Measurements from ENCODE around the gene ITGA2.
"Not testable (repeated sequence)": the region's sequence is repeated elsewhere in the genome, so short reads cannot be mapped to it uniquely, and the experiment has no call there.

Gene ITGA2

DNA sequence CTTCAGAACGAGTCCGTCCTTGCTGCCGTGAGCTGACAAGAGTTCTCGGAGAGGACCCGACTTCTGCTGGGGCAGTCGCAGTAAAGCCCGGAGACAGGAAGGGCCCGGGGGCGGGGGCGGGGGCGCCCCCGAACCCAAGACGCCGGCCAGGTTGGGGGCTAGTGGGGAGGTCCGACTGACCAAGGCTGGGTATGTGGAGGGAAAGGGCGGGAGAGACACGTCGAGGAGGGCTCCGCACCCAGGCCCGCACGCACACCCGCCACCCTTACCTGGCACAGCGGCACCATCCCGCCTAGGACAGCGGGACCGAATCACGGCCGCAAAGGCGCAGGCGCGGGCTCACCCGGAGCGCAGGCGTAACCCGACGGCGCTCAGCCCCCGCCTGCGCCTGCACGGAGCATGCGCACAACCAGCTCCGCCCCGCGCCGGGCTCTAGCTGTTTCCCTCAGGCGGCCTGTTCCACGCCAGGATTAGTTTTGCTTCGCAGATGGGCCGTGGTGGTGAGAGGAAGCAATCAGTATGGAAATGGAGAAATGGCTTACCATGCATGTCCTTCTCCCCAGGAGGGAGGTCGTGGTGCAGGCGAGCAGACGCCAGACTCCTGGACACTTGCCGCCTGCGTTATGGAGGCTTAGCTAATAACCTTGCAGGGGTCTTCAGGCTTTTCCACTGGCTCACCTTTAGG lies 120.4 kb downstream of the ITGA2 start, which contains the start of gene MOCS2:
Gene MOCS2, minus strand, starts transcription at position 315 of the 685 bp plus-strand sequence. CDS start 2,583 bp downstream, outside the sequence.
- peak; percentile 74 to 84 for DNase-seq

DNA sequence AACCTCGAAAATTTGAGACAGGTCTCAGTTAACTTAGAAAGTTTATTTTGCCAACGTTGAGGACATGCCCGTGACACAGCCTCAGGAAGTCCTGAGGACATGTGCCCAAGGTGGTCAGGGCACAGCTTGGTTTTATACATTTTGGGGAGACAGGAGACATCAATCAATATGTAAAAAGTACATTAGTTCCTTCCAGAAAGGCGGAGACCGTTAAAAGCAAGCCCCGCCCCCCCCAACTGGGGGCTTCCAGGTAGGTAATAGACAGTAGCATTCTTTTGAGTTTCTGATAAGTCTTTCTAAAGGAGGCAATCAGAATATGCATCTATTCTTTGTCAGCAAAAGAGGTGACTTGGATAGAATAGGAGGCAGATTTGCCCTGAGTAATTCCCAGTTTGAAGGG lies 121.0 kb downstream of the ITGA2 start:
- DNase-seq: no peak

DNA sequence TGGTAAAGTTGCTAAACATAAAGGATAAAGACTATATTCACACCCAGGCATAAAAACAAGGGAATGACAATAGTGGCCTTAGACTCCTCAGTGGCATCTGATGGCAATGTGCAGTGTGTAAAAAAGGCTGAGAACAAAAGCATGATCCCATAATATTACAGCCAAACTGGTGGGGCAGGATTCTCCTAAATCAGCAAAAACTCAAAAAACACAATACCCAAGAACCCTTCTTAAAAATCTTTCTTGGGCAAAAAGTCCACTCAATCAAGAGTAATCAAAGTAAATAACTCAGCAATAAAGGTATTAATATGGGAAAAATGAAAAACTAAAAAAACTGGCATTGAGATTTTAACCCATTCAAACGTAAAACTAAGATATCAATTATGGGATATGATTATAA lies 122.0 kb downstream of the ITGA2 start:
- DNase-seq: no peak

DNA sequence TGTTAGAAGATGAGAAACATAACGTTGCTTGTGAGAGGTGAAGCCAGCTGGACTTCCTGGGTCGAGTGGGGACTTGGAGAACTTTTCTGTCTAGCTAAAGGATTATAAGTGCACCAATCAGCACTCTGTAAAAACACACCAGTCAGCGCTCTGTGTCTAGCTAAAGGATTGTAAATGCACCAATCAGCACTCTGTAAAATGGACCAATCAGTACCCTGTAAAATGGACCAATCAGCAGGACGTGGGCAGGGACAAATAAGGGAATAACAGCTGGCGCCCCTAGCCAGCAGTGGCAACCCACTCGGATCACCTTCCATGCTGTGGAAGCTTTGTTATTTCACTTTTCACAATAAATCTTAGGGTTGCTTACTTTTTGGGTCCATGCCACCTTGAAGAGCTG lies 123.2 kb downstream of the ITGA2 start:
- DNase-seq: not testable (repeated sequence)

DNA sequence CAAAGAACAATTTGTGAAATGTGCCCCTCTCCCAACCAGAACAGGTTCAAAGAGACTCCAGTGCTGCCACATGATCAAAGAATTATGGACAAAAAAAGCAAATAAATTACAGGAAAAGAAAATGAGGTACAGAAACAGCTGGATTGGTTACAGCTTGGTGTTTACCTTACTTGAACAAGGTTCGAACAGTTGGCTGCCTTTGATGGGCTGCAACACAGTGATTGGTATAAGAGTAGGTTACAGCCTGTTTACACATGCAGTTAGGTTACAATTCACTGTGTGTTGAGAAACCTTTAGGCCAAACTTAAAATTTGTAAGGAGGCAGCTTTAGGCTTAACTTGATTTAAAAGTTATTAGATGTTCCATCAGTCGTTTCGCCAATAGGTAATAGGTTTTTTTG lies 123.8 kb downstream of the ITGA2 start:
- DNase-seq: no peak

DNA sequence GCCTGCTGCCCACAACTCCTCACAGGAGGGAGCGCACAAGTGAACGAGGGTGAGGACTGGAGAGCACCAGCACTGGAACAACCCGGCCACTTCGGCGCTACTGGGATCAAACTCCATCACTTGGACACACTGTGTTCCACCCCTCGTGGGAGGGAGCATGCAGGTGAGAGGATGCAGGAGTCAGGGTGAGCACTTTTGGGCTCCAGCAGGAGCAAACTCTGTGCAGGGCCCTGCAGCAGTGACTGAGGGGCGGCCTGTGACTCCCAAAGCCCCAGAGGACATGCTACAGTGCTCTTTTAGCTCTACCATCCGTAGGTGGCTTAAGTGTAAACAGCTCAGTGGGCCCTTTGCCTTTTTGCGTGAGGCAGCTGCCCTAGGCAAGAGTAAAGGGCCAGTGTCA lies 124.8 kb downstream of the ITGA2 start:
- no peak for DNase-seq

DNA sequence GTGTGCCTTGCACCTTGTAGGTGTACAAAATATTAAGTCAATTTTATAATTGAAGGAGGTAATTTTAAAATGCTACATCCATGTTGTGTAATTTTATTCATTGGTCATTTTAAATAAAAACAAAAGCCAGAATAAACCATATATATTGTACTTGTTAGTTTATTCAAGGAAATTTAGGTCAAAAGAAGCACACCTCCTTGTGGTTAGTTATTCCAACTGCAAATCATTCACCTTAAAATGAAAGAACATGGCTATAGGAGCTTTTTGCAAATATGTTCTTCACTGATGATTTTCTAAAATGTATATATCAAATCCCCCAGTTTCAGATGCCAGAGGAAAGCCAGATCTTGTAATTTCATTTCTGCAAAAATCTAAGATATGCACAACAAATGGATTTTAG lies 125.8 kb downstream of the ITGA2 start:
- peak; percentile 25 to 40 for DNase-seq

DNA sequence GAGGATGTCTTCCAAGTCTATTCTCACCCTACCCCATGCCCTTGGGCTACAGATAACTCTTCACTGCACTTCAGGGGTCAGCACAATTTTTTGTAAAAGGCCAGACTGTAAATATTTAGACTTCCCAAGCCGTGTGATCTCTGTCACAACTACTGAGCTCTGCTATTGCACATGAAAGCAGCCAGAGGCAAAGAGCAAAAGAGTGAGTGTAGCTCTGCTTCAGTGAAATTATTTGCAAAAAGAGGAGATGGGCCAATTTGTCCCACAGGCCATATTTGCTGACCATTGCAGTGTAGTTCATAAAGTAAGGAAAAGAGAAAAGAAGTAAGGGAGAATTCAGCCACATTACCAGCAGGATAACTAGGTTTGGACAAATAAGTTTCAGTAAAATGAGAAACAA lies 127.4 kb downstream of the ITGA2 start:
- DNase-seq: no peak

DNA sequence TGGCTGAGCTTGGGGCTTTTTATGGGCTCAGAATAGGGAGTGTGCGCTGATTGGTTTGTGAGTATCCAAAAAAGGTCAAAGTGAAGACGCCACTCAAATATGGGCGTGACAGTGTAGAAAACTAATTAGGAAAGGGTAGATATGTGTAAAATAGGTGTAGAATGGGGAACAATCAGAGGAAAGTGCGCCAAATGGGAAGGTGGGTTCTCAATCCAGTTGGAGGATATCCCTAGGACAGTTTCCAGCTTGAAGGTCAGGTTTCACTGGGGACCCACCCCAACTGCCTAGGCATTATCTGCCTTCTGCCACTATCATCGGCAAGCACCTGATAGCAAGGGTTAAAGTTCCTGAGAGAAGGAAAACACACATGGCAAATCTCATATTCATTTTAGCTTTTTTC lies 129.7 kb downstream of the ITGA2 start:
- DNase-seq: no peak

DNA sequence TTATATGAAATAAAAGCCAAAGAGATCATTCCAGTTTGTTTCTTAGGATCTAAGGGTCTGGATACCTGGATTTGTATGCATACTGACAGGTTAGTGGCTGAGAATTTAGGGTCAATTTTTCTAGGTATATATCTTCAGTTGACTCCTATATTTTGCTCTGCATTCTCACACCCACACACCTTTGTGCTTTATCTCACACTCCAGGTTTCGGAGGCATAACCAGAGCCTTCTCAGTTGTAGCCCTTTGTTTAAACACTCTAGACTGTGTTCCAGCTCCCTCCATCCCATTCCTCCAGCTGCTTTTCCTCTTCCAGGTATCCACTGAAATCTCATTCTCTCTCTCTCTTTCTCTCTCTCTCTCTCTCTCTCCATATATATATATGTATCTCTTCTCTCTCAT lies 131.0 kb downstream of the ITGA2 start:
- no peak for DNase-seq

DNA sequence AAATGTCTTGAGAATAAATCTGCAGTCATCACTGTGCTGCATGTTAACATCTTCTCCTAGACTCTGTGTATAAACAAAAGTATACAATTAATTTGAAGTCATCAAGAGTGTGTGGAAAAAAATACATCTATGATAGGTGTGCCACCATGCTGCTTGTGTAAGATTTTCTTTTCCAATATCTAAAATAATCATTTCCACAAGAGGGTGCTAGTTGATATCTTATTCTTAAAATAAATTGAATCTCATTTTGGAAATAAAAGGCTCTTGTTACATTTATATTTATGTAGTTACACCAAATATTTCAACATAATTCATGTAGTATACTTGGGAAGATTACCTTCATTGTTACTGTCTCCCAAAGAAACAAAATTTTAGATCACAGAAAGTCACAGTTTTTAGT lies 134.6 kb downstream of the ITGA2 start:
- peak; percentile 30 to 58 for DNase-seq

DNA sequence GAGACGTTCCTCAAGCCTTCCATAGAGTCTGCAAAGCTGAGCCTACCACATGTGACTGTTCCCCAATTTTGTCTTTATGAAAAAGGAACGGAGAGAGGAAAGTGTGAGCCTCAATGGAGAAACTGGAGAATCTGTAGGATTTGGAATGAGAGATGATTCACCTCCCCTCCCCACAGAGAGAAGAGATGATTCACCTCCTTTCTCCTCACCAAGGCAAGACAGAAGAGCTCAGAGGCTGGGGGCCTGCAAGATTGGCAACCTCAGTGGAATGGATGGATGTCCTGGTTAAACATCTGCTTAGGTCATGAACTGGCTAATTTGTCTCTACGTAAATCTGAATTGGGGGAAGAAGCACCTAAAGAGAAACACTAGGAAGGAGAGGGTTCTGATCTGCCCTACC lies 137.4 kb downstream of the ITGA2 start:
- no peak for DNase-seq

DNA sequence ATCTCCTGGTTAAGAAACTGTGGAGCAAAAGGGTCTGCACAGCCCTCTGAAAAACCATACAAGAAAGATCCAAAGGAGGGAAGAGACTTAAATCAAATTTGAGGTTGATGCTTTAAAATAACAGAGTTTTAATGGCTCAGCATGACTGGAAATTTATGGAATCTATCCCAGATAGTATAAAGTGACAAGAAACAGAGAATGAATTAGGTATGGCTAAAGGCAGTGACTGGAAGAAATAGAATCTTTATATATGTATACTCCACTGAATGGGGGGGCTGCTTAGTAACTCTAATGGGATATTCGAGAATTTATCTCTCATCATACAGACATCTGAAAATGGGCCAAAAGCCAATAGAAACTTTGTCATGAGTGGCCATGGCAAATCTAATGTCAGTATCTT lies 138.0 kb downstream of the ITGA2 start:
- no peak for DNase-seq

DNA sequence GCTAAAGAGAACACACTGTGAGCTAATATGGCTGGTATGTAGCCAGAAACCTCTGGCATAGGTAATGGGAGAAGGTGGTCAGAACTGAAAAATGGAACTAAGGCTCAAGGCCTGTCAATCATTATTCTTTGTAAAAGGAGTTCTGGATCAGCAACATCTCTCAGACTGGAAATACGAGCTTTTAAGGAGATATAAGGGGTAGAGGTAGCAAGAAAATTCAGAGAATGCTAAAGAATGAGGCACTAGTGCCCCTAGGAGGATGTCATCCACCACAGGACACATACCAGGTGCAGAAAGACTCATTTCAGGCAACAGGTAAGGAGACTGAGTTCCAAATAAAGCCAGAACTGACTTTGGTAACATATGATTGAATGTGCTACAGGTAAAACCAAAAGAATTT lies 139.3 kb downstream of the ITGA2 start:
- no peak for DNase-seq

DNA sequence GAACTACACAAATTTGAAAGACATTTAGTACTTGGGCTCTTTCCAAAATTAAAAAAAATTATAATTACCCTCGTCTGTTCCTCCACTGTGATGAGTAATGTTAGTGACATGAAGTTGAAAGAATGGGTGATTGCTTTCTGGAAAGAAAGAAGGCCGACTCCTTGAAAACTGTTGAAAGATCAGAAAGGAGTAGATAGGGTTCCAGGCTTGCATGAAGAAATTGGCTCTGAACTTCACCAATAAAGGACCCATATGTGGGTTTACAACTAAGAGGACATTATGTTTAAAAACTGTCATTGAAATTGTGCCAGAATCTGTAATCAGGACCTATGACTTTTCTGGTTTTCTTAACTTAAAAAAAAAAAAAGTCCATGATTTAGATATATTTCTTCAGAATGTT lies 141.1 kb downstream of the ITGA2 start:
- no peak for DNase-seq

DNA sequence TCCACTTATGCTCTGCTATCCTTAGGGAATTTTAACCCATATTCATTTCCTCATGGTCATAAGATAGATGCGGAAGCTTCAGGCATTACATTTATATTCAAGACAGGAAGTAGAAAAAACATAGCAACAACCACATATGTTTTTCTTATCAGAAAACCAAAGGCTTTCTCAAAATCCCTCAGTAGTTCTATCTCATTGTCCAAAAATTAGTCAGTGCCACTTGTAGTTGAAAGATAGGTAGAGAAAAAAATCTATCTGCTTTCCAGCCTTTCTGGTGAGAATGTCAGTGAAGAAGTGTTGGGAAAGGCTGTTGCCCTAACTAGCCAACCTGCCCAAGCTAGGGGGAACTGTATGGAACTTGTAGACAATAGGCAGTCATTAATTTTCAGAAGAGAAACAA lies 143.9 kb downstream of the ITGA2 start:
- DNase-seq: no peak

Data from Kasumi-1 (cell line).